CD4-positive, alpha-beta T cell (primary cell): ENCODE results near the gene ADGRD1. TPM values are rescaled to one million over a fixed set of nuclear protein-coding genes. Genes with fewer than 3 reads are reported as not detected.

Experiments used
- ATAC-seq: fragments of 200-7000 bp; cut with Tn5 transposase; one replicate; pipeline ENCODE4 v1.10.0; 2022; ENCODE audit warnings: mild to moderate bottlenecking; ENCODE audit not compliant: poor library complexity
- CTCF ChIA-PET: fragments of 350-600 bp; sonication (Branson Sonifier 250); formaldehyde crosslinking; loops from one replicate; lab custom pipeline; 2021; ENCODE audit warnings: antibody characterized with exemption, inconsistent platforms; lab: Charles Lee
- POLR2A ChIA-PET: fragments of 350-600 bp; sonication (Branson Sonifier 250); formaldehyde crosslinking; loops from one replicate; lab custom pipeline; 2021; ENCODE audit warnings: antibody characterized with exemption, inconsistent platforms; lab: Charles Lee
- DNase-seq, 14 experiments: peaks; one replicate each; pipeline ENCODE4 v3.0.0-alpha.2; 2013 to 2020; ENCODE audit warnings: mixed read lengths in 2 of 14
- H3K27ac ChIP-seq, 2 donors: one replicate each; pipeline versions ENCODE4 v1.5.1 to v1.7.0; 2013; ENCODE audit warnings: low read length in 2 of 2, low read depth in 1 of 2, mild to moderate bottlenecking in 1 of 2
- H3K27me3 ChIP-seq, 2 experiments: 1 replicate in 1 of 2; 2 replicates in 1 of 2; pipeline versions ENCODE4 v1.6.1 to v1.7.0; 2013; ENCODE audit warnings: low read length in 2 of 2, control low read depth in 1 of 2, mild to moderate bottlenecking in 1 of 2, moderate library complexity in 1 of 2; ENCODE audit not compliant: insufficient read depth in 2 of 2, control insufficient read depth in 1 of 2
- H3K36me3 ChIP-seq: one replicate; pipeline ENCODE4 v1.6.1; 2013; ENCODE audit warnings: low read length, control low read depth; ENCODE audit not compliant: insufficient read depth
- H3K4me1 ChIP-seq: one replicate; pipeline ENCODE4 v1.6.1; 2013; ENCODE audit warnings: low read length, control low read depth; ENCODE audit not compliant: insufficient read depth
- H3K4me3 ChIP-seq: one replicate; pipeline ENCODE4 v1.5.1; 2013; ENCODE audit warnings: mild to moderate bottlenecking, low read length, moderate library complexity
- H3K9me3 ChIP-seq, 2 experiments: 1 replicate in 1 of 2; 2 replicates in 1 of 2; pipeline versions ENCODE4 v1.6.1 to v1.7.0; 2013; ENCODE audit warnings: low read length in 2 of 2, mild to moderate bottlenecking in 2 of 2, control low read depth in 1 of 2, moderate library complexity in 1 of 2; ENCODE audit not compliant: control insufficient read depth in 1 of 2, insufficient read depth in 1 of 2
- H3K27ac Mint-ChIP-seq: one replicate; pipeline ENCODE4 v1.8.0; 2020; ENCODE audit warnings: mixed read lengths
- H3K27me3 Mint-ChIP-seq: one replicate; pipeline ENCODE4 v1.8.0; 2021; ENCODE audit warnings: mixed read lengths
- H3K36me3 Mint-ChIP-seq: one replicate; pipeline ENCODE4 v1.8.0; 2021; ENCODE audit warnings: low read depth, mixed read lengths
- H3K4me1 Mint-ChIP-seq: one replicate; pipeline ENCODE4 v1.8.0; 2021; ENCODE audit warnings: low read depth, mixed read lengths
- H3K4me3 Mint-ChIP-seq: one replicate; pipeline ENCODE4 v1.8.0; 2020; ENCODE audit warnings: mild to moderate bottlenecking, mixed read lengths
- H3K9me3 Mint-ChIP-seq: one replicate; pipeline ENCODE4 v1.8.0; 2020; ENCODE audit warnings: mixed read lengths
- intact Hi-C, 2 experiments: fragments of 100-400 bp; cut with DNase I in 1 of 2; cut with micrococcal nuclease in 1 of 2; formaldehyde crosslinking; loops; one replicate each; pipeline versions ENCODE4 v1.15.1 to v1.9.0; 2023 to 2025; cut with DNase I, micrococcal nuclease
- total RNA-seq, 174 experiments: library from RNA in 2 of 174; stranded (reverse) in 2 of 174; gene quantifications; one replicate each; pipeline ENCODE4 v1.2.3 and lab custom pipeline; 2021 to 2026
- TF ChIP-seq, protein P1 (sequence below): fragments of 200-600 bp; IDR thresholded peaks from one replicate; pipeline ENCODE4 v1.8.0; 2022; ENCODE audit warnings: antibody characterized with exemption, mild to moderate bottlenecking

The ADGRD1 gene
- total RNA-seq, 2 experiments from 2014 or later: 0.22 TPM; not detected in 1

DNA sequence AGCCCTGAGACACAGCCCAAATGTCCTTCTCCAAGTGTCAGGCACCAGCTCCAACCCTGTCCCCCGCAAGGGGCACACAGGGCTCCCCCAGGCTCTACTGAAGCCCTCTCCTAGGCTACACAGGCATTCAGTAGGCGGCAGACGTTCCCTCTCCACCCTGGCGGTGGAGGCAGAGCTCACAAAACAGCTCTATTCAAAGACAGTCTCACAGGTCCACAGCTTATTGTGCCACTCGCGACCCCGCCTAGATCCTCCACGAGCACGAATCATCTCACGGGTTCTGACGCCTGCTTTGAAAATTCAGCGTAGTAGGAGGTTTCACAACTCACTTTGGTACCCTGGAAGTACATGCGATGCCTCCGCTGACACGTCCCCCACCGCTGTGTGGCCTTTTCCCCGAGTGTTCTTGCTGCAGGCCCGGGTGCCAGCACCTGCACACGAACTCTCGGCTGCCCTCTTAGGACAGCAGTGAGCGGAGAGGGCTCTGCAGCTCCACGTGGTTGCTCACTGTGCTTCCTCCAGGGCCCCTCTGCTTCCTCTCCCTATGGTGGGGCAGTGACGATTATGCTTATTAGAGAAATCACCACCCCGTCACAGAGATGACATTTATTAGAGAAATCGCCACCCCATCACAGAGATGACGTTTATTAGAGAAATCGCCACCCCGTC, 78.5 kb downstream of the ADGRD1 start:
- no peaks in the 10 kb centered on the region for H3K4me1 Mint-ChIP-seq
- ChIA-PET CTCF (no interaction called here), POLR2A (no interaction called here)
- peaks cover 0 to 5% of the 10 kb centered on the region in 2 experiments for H3K27me3 ChIP-seq
- ATAC-seq: no peak
- no peaks in the 10 kb centered on the region for H3K36me3 ChIP-seq
- no peaks in the 10 kb centered on the region for H3K36me3 Mint-ChIP-seq
- intact Hi-C loops: no loop called here
- H3K4me3 Mint-ChIP-seq: no peak overlapping the region
- H3K9me3 Mint-ChIP-seq: no peaks in the 10 kb centered on the region
- H3K9me3 ChIP-seq: peaks cover 0 to 12% of the 10 kb centered on the region in 2 experiments
- no peaks in the 10 kb centered on the region for H3K27me3 Mint-ChIP-seq
- H3K27ac ChIP-seq: no peak overlapping the region
- TF ChIP-seq, protein P1, sequence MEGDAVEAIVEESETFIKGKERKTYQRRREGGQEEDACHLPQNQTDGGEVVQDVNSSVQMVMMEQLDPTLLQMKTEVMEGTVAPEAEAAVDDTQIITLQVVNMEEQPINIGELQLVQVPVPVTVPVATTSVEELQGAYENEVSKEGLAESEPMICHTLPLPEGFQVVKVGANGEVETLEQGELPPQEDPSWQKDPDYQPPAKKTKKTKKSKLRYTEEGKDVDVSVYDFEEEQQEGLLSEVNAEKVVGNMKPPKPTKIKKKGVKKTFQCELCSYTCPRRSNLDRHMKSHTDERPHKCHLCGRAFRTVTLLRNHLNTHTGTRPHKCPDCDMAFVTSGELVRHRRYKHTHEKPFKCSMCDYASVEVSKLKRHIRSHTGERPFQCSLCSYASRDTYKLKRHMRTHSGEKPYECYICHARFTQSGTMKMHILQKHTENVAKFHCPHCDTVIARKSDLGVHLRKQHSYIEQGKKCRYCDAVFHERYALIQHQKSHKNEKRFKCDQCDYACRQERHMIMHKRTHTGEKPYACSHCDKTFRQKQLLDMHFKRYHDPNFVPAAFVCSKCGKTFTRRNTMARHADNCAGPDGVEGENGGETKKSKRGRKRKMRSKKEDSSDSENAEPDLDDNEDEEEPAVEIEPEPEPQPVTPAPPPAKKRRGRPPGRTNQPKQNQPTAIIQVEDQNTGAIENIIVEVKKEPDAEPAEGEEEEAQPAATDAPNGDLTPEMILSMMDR: no peak
- no peak for DNase-seq
- no peaks in the 10 kb centered on the region for H3K4me1 ChIP-seq
- H3K4me3 ChIP-seq: no peak overlapping the region
- no peak overlapping the region for H3K27ac Mint-ChIP-seq

DNA sequence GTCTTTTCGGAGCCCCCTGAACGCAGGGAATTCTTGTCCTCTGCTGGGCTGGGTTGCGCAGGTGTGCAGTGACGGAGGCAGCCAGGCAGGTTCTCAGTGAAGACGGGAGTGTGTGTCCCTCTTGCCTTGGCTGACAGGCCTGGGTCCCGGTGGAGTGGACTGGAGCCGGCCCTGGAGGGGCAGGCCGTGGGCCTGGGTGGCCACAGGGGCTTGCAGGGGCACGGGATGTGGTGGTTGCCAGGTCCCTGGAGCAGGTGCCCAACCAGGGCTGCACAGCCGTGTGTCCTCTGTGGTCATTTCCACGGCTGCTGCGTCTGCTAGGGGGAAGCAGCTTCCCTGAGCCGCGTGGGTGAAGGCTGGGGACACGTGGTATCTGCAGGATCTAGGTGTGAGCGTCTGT, 79.8 kb downstream of the ADGRD1 start:
- H3K27me3 Mint-ChIP-seq: no peaks in the 10 kb centered on the region
- no peak for ATAC-seq
- H3K36me3 Mint-ChIP-seq: no peaks in the 10 kb centered on the region
- no peak overlapping the region for H3K4me3 ChIP-seq
- intact Hi-C loops: no loop called here
- H3K4me3 Mint-ChIP-seq: no peak overlapping the region
- no peaks in the 10 kb centered on the region for H3K9me3 Mint-ChIP-seq
- TF ChIP-seq, protein P1: no peak
- POLR2A ChIA-PET: no interaction called here
- CTCF ChIA-PET: no interaction called here
- H3K27ac ChIP-seq: no peak overlapping the region
- H3K4me1 Mint-ChIP-seq: no peaks in the 10 kb centered on the region
- DNase-seq: no peak
- no peaks in the 10 kb centered on the region for H3K36me3 ChIP-seq
- H3K27ac Mint-ChIP-seq: no peak overlapping the region
- peaks cover 0 to 16% of the 10 kb centered on the region in 2 experiments for H3K9me3 ChIP-seq
- peaks cover 0 to 5% of the 10 kb centered on the region in 2 experiments for H3K27me3 ChIP-seq
- H3K4me1 ChIP-seq: no peaks in the 10 kb centered on the region

DNA sequence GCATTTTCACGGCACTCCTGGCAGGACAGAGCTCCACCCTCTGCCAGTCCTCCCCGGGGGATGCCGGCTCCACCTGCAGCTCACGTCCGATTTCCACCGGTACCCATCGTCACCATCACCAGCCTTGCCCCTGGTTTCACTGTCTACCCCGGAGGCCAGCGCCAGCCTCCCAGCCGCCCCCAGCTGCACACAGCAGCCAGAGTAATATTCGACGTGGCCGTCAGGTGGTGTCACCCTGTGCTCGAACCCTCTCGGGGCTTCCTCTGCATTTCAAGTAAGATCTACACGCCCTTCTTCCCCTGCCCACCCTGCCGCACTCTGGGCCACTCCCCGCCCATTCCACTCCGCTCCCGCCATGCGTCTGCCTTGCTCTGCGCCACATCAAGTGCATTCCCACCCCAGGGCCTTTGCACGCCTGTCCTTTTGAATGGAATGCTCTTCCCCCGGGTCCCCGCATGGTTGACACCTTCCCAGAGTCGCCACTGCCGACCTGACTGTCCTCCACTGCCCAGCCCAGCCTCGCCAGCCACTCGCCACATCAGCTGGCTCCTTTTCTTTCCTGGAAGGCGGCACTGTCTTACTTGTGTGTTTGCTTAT, 80.3 kb downstream of the ADGRD1 start:
- H3K9me3 ChIP-seq: peaks cover 0 to 16% of the 10 kb centered on the region in 2 experiments
- Mint-ChIP-seq H3K4me1 (no peaks in the 10 kb centered on the region), H3K36me3 (no peaks in the 10 kb centered on the region), H3K27ac (no peak overlapping the region), H3K27me3 (no peaks in the 10 kb centered on the region), H3K4me3 (no peak overlapping the region), H3K9me3 (no peaks in the 10 kb centered on the region)
- TF ChIP-seq, protein P1: no peak
- CTCF ChIA-PET: no interaction called here
- no peak overlapping the region for H3K4me3 ChIP-seq
- H3K4me1 ChIP-seq: no peaks in the 10 kb centered on the region
- H3K27me3 ChIP-seq: peaks cover 0 to 5% of the 10 kb centered on the region in 2 experiments
- DNase-seq (no peak), ATAC-seq (no peak)
- no peaks in the 10 kb centered on the region for H3K36me3 ChIP-seq
- POLR2A ChIA-PET: no interaction called here
- H3K27ac ChIP-seq: no peak overlapping the region
- intact Hi-C loops: no loop called here
